ACC112 (cell line): ENCODE results near the gene ATP5F1C.
A peak's percentile ranks its signal among the peaks of the same experiment; 100 is the strongest.
"Not testable (repeated sequence)": the region's sequence is repeated elsewhere in the genome, so short reads cannot be mapped to it uniquely, and the experiment has no call there.

Experiments
- H2AFZ ChIP-seq: fragments of 200-600 bp; sonication (generic); one replicate; pipeline ENCODE4 v1.6.0; 2017; ENCODE audit warnings: antibody characterized with exemption, low read length; ENCODE audit not compliant: unreplicated experiment
- H3K27ac ChIP-seq: fragments of 200-600 bp; sonication (generic); 2 replicates; pipeline ENCODE4 v1.5.1; 2014; ENCODE audit warnings: low read depth, mild to moderate bottlenecking, antibody characterized with exemption, low read length, moderate library complexity
- H3K27me3 ChIP-seq: fragments of 200-600 bp; sonication (generic); 2 replicates; pipeline ENCODE4 v1.6.1; 2014; ENCODE audit warnings: mild to moderate bottlenecking, antibody characterized with exemption, low read length, moderate library complexity, mixed read lengths; ENCODE audit not compliant: insufficient read depth
- H3K36me3 ChIP-seq: fragments of 200-600 bp; sonication (generic); 2 replicates; pipeline ENCODE4 v1.6.1; 2016; ENCODE audit warnings: mild to moderate bottlenecking, antibody characterized with exemption, low read length, moderate library complexity, mixed read lengths; ENCODE audit not compliant: insufficient read depth
- H3K4me1 ChIP-seq: fragments of 200-600 bp; sonication (generic); one replicate; pipeline ENCODE4 v1.6.1; 2016; ENCODE audit warnings: low read length, mixed read lengths; ENCODE audit not compliant: insufficient read depth, unreplicated experiment, control insufficient read depth
- H3K4me3 ChIP-seq: fragments of 200-600 bp; sonication (generic); 2 replicates; pipeline ENCODE4 v1.5.1; 2014; ENCODE audit warnings: mild to moderate bottlenecking, low read depth, low read length
- H3K79me2 ChIP-seq: fragments of 200-600 bp; sonication (generic); one replicate; pipeline ENCODE4 v1.6.0; 2016; ENCODE audit warnings: low read length; ENCODE audit not compliant: control insufficient read depth, unreplicated experiment, insufficient read depth

ATP5F1C gene

GRCh38 chr10:7787857-7788638 is at the start of gene ATP5F1C, which contains the start of gene KIN:
Gene ATP5F1C (plus strand): TSS chr10:7788177. CDS start chr10:7788208, 31 bp downstream.
Gene KIN (minus strand): TSS chr10:7787993. CDS start chr10:7787933, 60 bp downstream.
- H3K27me3 ChIP-seq, result no peaks in the 10 kb centered on the region
- peak within 1 kb of the TSS; percentile 96 for H2AFZ ChIP-seq
- H3K4me1 ChIP-seq, result peaks cover 33% of the 10 kb centered on the region
- peak within 1 kb of the TSS; percentile 91 for H3K4me3 ChIP-seq
- H3K27ac ChIP-seq, result peak within 1 kb of the TSS; percentile 15; the same call in 1 of the 2 replicates
- peaks cover 98% of the 10 kb centered on the region for H3K79me2 ChIP-seq
- peaks cover 13% of the 10 kb centered on the region; the same call in 1 of the 2 replicates for H3K36me3 ChIP-seq

- H3K27ac ChIP-seq, result no peak overlapping the region
- no peaks in the 10 kb centered on the region for H3K27me3 ChIP-seq
- no peaks in the 10 kb centered on the region for H3K36me3 ChIP-seq
- no peak overlapping the region for H3K4me3 ChIP-seq
- peak overlapping the region; percentile 4 for H2AFZ ChIP-seq
- H3K79me2 ChIP-seq, result no peaks in the 10 kb centered on the region
- no peaks in the 10 kb centered on the region for H3K4me1 ChIP-seq
These were observed 49.2 kb upstream of the ATP5F1C start for GRCh38 chr10:7738536-7739407.

DNA sequence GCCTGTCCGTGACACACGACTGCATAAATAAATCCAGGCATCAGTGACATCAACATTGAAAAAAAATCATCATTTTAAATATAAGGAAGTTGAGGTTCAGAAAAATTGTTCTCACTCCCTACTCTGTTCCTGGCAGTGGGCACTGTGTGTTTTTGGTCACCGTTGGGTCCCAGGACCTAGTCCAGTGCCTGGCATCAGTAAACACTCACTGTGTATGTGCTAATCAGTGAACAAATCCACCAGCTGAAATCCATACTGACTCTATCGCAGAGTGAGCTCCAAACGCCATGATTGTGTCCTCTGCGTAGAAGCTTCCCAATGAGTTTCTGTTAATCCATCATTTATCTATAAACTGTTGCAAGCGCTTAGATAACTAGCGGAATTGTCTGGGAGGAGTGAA is 43.7 kb upstream of the ATP5F1C start:
- H3K27me3 ChIP-seq, result no peaks in the 10 kb centered on the region
- no peak overlapping the region for H3K4me3 ChIP-seq
- H2AFZ ChIP-seq, result no peak overlapping the region
- no peaks in the 10 kb centered on the region for H3K4me1 ChIP-seq
- H3K79me2 ChIP-seq, result no peaks in the 10 kb centered on the region
- no peaks in the 10 kb centered on the region for H3K36me3 ChIP-seq
- H3K27ac ChIP-seq, result no peak overlapping the region

DNA sequence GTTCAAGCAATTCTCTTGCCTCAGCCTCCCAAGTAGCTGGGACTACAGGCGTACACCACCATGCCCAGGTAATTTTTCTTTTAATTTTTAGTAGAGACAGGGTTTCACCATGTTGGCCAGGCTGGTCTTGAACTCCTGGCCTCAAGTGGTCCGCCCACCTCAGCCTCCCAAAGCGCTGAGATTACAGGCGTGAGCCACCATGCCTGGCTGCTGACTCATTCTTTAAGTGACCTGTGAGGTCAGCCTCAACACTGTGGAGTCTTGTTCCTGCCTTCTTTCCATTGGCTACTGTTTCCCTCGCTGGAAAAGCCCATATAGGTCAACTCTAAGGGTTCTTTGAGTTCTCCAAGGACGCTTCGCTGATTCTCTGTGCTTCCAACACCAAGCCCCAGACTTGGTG is 39.3 kb upstream of the ATP5F1C start:
- H3K27ac ChIP-seq, H2AFZ ChIP-seq, H3K27me3 ChIP-seq, H3K79me2 ChIP-seq, H3K4me1 ChIP-seq, H3K4me3 ChIP-seq: not testable (repeated sequence)
- H3K36me3 ChIP-seq, result peaks cover 20% of the 10 kb centered on the region

- H3K27ac ChIP-seq, result no peak overlapping the region
- H3K27me3 ChIP-seq, result no peaks in the 10 kb centered on the region
- H3K4me1 ChIP-seq, result no peaks in the 10 kb centered on the region
- no peak overlapping the region for H3K4me3 ChIP-seq
- no peaks in the 10 kb centered on the region for H3K79me2 ChIP-seq
- H2AFZ ChIP-seq, result no peak overlapping the region
- H3K36me3 ChIP-seq, result peaks cover 22% of the 10 kb centered on the region
These were observed 37.8 kb upstream of the ATP5F1C start for GRCh38 chr10:7750222-7750621.

DNA sequence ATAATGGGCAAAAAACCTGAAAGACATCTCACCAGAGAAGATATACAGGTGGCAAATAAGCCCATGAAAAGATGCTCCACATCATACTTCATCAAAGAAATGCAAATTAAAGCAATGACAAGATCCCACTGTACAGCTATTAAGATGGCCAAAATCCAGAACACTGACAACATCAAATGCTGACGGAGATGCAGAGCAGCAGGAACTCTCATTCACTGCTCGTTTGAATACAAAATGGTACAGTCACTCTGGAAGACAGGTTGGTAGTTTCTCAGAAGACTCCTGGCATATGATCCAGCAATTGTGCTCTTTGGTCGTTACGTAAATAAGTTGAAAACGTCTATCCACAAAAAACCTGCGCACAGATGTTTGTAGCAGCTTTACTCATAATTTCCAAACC is 35.7 kb upstream of the ATP5F1C start:
- Histone ChIP-seq H3K4me1 (no peaks in the 10 kb centered on the region), H3K27me3 (no peaks in the 10 kb centered on the region), H3K4me3 (no peak overlapping the region), H3K79me2 (no peaks in the 10 kb centered on the region), H3K27ac (no peak overlapping the region), H3K36me3 (peaks cover 31% of the 10 kb centered on the region), H2AFZ (no peak overlapping the region)

GRCh38 chr10:7755103-7755502 is 32.9 kb upstream of the ATP5F1C start:
- Histone ChIP-seq H3K79me2 (no peaks in the 10 kb centered on the region), H3K4me1 (no peaks in the 10 kb centered on the region), H2AFZ (no peak overlapping the region), H3K27ac (no peak overlapping the region), H3K27me3 (no peaks in the 10 kb centered on the region), H3K36me3 (peaks cover 46% of the 10 kb centered on the region), H3K4me3 (no peak overlapping the region)

DNA sequence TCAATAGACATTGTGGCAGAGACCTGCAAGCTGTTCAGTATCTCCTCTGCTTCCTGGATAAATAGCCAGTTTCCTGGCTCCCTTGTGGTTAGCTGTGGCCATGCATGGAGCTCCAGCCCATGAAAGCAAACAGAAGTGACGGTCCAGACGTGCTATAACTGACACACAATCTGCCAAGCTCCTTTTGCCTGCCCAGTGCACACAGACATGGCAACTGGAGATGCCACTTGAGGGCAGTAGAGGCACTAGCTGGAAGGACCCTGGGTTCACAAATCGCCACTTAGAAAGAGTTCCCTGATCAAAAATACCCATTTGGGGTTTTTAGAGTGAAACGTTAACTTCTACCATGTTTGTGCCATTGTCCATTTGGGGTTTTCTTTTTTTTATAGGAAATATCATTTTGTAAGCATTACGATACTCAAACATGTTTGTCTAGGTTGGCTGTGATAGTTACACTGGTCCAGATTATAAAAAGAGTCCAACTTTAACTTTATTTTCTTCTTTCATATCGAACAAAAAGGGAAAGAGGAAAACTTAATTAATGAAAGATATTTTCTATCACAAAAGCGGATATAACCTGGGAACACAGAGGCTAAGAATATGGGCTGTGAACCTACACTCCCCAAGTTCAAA is 31.5 kb upstream of the ATP5F1C start:
- no peak overlapping the region for H2AFZ ChIP-seq
- no peak overlapping the region for H3K4me3 ChIP-seq
- H3K36me3 ChIP-seq, result peaks cover 48% of the 10 kb centered on the region
- H3K4me1 ChIP-seq, result no peaks in the 10 kb centered on the region
- H3K27me3 ChIP-seq, result no peaks in the 10 kb centered on the region
- H3K79me2 ChIP-seq, result no peaks in the 10 kb centered on the region
- H3K27ac ChIP-seq, result no peak overlapping the region

DNA sequence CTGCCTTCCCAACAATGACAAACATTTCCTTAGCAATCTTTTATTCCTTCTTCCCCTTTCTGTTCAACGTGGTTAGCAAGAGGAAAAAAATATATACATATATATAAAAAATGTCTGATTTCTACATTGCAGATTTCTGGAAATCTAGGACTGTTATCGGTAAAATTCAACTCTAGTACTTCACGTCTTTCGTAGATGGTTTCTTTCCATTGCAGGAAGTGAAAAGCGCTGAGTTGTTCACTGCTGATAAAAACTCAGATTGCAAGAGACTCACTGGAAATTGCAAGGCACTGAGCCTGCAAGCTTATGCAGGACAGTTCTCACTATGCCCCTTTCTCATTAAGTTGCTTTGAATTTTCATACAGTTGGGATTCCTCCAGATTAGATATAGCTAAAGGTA is 24.0 kb upstream of the ATP5F1C start:
- no peaks in the 10 kb centered on the region for H3K79me2 ChIP-seq
- H3K36me3 ChIP-seq, result peaks cover 51% of the 10 kb centered on the region
- H3K4me3 ChIP-seq, result no peak overlapping the region
- peaks cover 17% of the 10 kb centered on the region for H3K4me1 ChIP-seq
- H3K27me3 ChIP-seq, result no peaks in the 10 kb centered on the region
- no peak overlapping the region for H3K27ac ChIP-seq
- H2AFZ ChIP-seq, result no peak overlapping the region

DNA sequence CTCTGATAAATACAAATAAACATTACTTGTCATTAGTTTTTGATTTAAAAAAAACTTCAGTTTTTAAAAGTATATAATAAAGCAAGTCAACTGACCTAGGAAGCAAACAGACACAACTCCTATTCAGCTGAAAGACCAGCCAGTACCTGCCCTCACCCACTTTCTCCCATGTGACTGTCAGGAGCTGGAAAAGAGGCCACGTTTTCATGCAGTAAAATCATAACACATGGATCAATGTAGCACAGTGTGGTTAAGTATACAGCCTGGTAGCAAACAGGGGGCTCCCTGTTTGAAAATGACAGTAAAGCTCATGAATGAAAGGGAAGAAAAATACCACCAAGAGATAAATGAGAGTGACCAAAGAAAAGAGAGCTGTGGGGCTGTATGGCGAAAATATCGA is 21.7 kb upstream of the ATP5F1C start:
- Histone ChIP-seq H3K4me3 (no peak overlapping the region), H3K27me3 (no peaks in the 10 kb centered on the region), H3K36me3 (peaks cover 44% of the 10 kb centered on the region)

More for the DNA sequence above, 21.7 kb upstream of the ATP5F1C start:
- H3K79me2 ChIP-seq, result no peaks in the 10 kb centered on the region
- no peak overlapping the region for H2AFZ ChIP-seq
- H3K27ac ChIP-seq, result no peak overlapping the region; the same call in 1 of the 2 replicates
- peaks cover 17% of the 10 kb centered on the region for H3K4me1 ChIP-seq
